ENCODE measurements around the gene SLC5A4.
"Not testable (repeated sequence)": the region's sequence is repeated elsewhere in the genome, so short reads cannot be mapped to it uniquely, and the experiment has no call there.

- TF ChIP-seq CTCF (conservative IDR thresholded peaks at IDR 0.05); EZH2 (IDR thresholded peaks at IDR 0.05; ENCODE audit: low read depth): not testable (repeated sequence)
Observed at GRCh38 chr22:32195900-32196299, 59.2 kb downstream of the SLC5A4 start.
